Activated naive CD4-positive, alpha-beta T cell treated with anti-CD3 and anti-CD28 coated beads, Interleukin-2, amount 50 U/mL, for 72 hours (primary cell): Measurements from ENCODE around the gene OR13A1. TPM values are rescaled to one million over a fixed set of nuclear protein-coding genes. Genes with fewer than 3 reads are reported as not detected.

Experiments
- ATAC-seq, 2 donors: fragments of 150-1000 bp; cut with Tn5 transposase; 2 replicates each; pipeline ENCODE4 v1.10.0; 2021; ENCODE audit warnings: mild to moderate bottlenecking in 2 of 2, moderate library complexity in 2 of 2
- DNase-seq, 2 donors: peaks; one replicate each; pipeline ENCODE4 v3.0.0; 2021 to 2022; ENCODE audit warnings: low spot score in 2 of 2
- H3K27ac Mint-ChIP-seq, 2 donors: one replicate each; pipeline ENCODE4 v1.8.0; 2022; ENCODE audit warnings: mild to moderate bottlenecking in 2 of 2, mixed read lengths in 2 of 2
- H3K36me3 Mint-ChIP-seq, 2 donors: one replicate each; pipeline ENCODE4 v1.8.0; 2022; ENCODE audit warnings: mixed read lengths in 2 of 2
- H3K9me3 Mint-ChIP-seq, 2 donors: one replicate each; pipeline ENCODE4 v1.8.0; 2022; ENCODE audit warnings: mixed read lengths in 2 of 2
- total RNA-seq, 2 donors: library from RNA; stranded (reverse); gene quantifications; one replicate each; pipeline ENCODE4 v1.2.3, GENCODE V29; 2022

OR13A1 gene
- total RNA-seq, 2 donors from 2014 or later = not detected

GRCh38 chr10:45256246-45256645, 59.2 kb downstream of the OR13A1 start:
- Mint-ChIP-seq H3K9me3 (no peaks in the 10 kb centered on the region), H3K36me3 (no peaks in the 10 kb centered on the region), H3K27ac (no peak overlapping the region)
- ATAC-seq = no peak
- DNase-seq = no peak

- Mint-ChIP-seq H3K27ac (no peak overlapping the region), H3K9me3 (no peaks in the 10 kb centered on the region), H3K36me3 (no peaks in the 10 kb centered on the region)
- no peak for ATAC-seq
- DNase-seq = no peak
Measured at GRCh38 chr10:45255706-45256105, 59.7 kb downstream of the OR13A1 start.

- Mint-ChIP-seq H3K9me3 (no peaks in the 10 kb centered on the region), H3K36me3 (no peaks in the 10 kb centered on the region), H3K27ac (no peak overlapping the region)
- ATAC-seq = no peak
- no peak for DNase-seq
Measured at GRCh38 chr10:45254892-45255291, 60.5 kb downstream of the OR13A1 start.

GRCh38 chr10:45253183-45253914, 62.1 kb downstream of the OR13A1 start:
- Mint-ChIP-seq H3K9me3 (no peaks in the 10 kb centered on the region), H3K27ac (no peak overlapping the region), H3K36me3 (no peaks in the 10 kb centered on the region)
- ATAC-seq = peak; percentile 44 to 85
- no peak for DNase-seq

Other genes with a start within 250 kb of the OR13A1 start
- gene ALOX5, start 58.6 kb upstream of the OR13A1 start, total RNA-seq = 1 to 10 TPM in 1 of 2 donors, under 1 TPM in 1; 0.68 to 1.7 TPM